Liver (tissue), 2 donors: ENCODE measurements around the gene DNAL1.

ENCODE experiments used
- HNF4A ChIP-seq, 2 donors: conservative IDR thresholded peaks; 2 replicates each; pipeline ENCODE4 v1.6.1; 2016; ENCODE audit warnings: antibody characterized with exemption in 2 of 2, mild to moderate bottlenecking in 2 of 2
- JUND ChIP-seq, 2 donors: IDR thresholded peaks; 2 replicates each; pipeline ENCODE4 v1.6.1; 2016; ENCODE audit warnings: antibody characterized with exemption in 2 of 2
- MAX ChIP-seq: IDR thresholded peaks from 2 replicates; pipeline ENCODE4 v1.6.1; 2016; ENCODE audit warnings: antibody characterized with exemption
- donor health status: healthy.

- TF ChIP-seq JUND (IDR thresholded peaks at IDR 0.05) (peak; percentile 30 to 51), HNF4A (conservative IDR thresholded peaks at IDR 0.05) (peak; percentile 71 to 79), MAX (peak; percentile 88)
These were observed 79.2 kb downstream of the DNAL1 start for GRCh38 chr14:73723797-73724661.
